Smooth muscle cell (in vitro differentiated cells): ENCODE measurements around the gene BICC1. TPM values are rescaled to one million over a fixed set of nuclear protein-coding genes. Genes with fewer than 3 reads are reported as not detected.

Source experiments
- DNase-seq: peaks from one replicate; lab custom pipeline; 2025; ENCODE audit not compliant: unreplicated experiment; lab: John Stamatoyannopoulos, UW
- H2AFZ ChIP-seq: fragments of 200-600 bp; sonication (generic); 2 replicates; pipeline ENCODE4 v1.6.0; 2016; ENCODE audit warnings: antibody characterized with exemption, low read depth, mild to moderate bottlenecking
- H3F3A ChIP-seq: fragments of 200-600 bp; sonication (generic); 2 replicates; pipeline ENCODE4 v1.6.0; 2017; ENCODE audit warnings: antibody characterized with exemption, low read depth
- H3K27ac ChIP-seq: fragments of 200-600 bp; sonication (generic); 2 replicates; pipeline ENCODE4 v1.5.1; 2016; ENCODE audit warnings: low read depth, mild to moderate bottlenecking
- H3K27me3 ChIP-seq: fragments of 200-600 bp; sonication (generic); 2 replicates; pipeline ENCODE4 v1.6.1; 2016; ENCODE audit warnings: low read depth, mild to moderate bottlenecking
- H3K36me3 ChIP-seq: fragments of 200-600 bp; sonication (generic); 2 replicates; pipeline ENCODE4 v1.5.1; 2016; ENCODE audit warnings: low read depth
- H3K4me1 ChIP-seq: fragments of 200-600 bp; sonication (generic); 2 replicates; pipeline ENCODE4 v1.5.1; 2016; ENCODE audit warnings: low read depth
- H3K4me2 ChIP-seq: fragments of 200-600 bp; sonication (generic); 2 replicates; pipeline ENCODE4 v1.6.0; 2016; ENCODE audit warnings: mild to moderate bottlenecking
- H3K4me3 ChIP-seq: fragments of 200-600 bp; sonication (generic); 2 replicates; pipeline ENCODE4 v1.5.1; 2016; ENCODE audit warnings: mild to moderate bottlenecking
- H3K79me2 ChIP-seq: fragments of 200-600 bp; sonication (generic); 2 replicates; pipeline ENCODE4 v1.6.0; 2016; ENCODE audit warnings: low read depth, mild to moderate bottlenecking
- H3K9ac ChIP-seq: fragments of 200-600 bp; sonication (generic); 2 replicates; pipeline ENCODE4 v1.6.0; 2016; ENCODE audit warnings: low read depth
- H3K9me3 ChIP-seq: fragments of 200-600 bp; sonication (generic); replicated peaks from 2 replicates; pipeline ENCODE4 v1.5.1; 2016; ENCODE audit warnings: low read depth
- H4K20me1 ChIP-seq: fragments of 200-600 bp; sonication (generic); 2 replicates; pipeline ENCODE4 v1.6.0; 2016; ENCODE audit warnings: low read depth
- WGBS: methylation state at CpG from one replicate; pipeline ENCODE4 v1.1.7; 2016; ENCODE audit warnings: low lambda C conversion rate; 5-methylcytosine and 5-hydroxymethylcytosine counted together
- polyA plus RNA-seq: library from polyadenylated mRNA; unstranded; fragments of >200 nt; fragmentation: Nextera tagmentation; extraction: Ambion mirVana; gene quantifications from 2 replicates; pipeline ENCODE4 v1.2.1, GENCODE V29; 2016
- total RNA-seq: library from RNA; depleted of rRNA; stranded (reverse); fragments of >200 nt; gene quantifications from 2 replicates; pipeline ENCODE4 v1.2.3, GENCODE V29; 2014
- TF ChIP-seq, protein P1 (sequence below): fragments of 200-600 bp; sonication (generic); IDR thresholded peaks from 2 replicates; pipeline ENCODE4 v1.5.1; 2017; ENCODE audit warnings: borderline replicate concordance, mild to moderate bottlenecking, antibody characterized with exemption; ENCODE audit not compliant: insufficient read depth, poor library complexity, severe bottlenecking

Gene BICC1
- total and polyA plus RNA-seq, 2 experiments from 2014 or later, result 7.9 to 23.0 TPM

DNA sequence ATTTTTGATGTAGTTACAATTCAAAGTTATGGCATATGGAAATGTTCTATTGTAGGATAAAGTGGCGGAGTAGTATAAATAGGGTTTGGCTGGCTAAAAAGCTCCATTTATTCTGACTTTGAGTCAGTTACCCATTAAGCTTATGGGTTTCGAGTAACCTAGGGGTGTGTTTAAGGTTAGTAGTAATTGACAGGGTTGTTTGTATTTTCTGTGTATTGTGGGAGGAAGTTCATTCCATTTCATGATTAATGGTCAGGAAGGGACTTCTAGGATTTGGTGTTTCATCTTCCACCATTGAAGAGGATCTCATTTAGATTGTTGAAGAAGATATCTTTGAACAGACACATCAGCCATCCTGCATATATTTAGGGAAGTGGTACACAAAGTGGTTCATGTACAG lies 75.0 kb downstream of the BICC1 start:
- no peak overlapping the region for H3K4me3 ChIP-seq
- H3K4me2 ChIP-seq, result no peak overlapping the region
- WGBS, result 82% methylated on average over 2 of the region's 2 CpGs
- peaks cover 26% of the 10 kb centered on the region for H3K79me2 ChIP-seq
- H3F3A ChIP-seq, result no peaks in the 10 kb centered on the region
- no peaks in the 10 kb centered on the region for H3K36me3 ChIP-seq
- H3K4me1 ChIP-seq, result no peaks in the 10 kb centered on the region
- TF ChIP-seq, protein P1, sequence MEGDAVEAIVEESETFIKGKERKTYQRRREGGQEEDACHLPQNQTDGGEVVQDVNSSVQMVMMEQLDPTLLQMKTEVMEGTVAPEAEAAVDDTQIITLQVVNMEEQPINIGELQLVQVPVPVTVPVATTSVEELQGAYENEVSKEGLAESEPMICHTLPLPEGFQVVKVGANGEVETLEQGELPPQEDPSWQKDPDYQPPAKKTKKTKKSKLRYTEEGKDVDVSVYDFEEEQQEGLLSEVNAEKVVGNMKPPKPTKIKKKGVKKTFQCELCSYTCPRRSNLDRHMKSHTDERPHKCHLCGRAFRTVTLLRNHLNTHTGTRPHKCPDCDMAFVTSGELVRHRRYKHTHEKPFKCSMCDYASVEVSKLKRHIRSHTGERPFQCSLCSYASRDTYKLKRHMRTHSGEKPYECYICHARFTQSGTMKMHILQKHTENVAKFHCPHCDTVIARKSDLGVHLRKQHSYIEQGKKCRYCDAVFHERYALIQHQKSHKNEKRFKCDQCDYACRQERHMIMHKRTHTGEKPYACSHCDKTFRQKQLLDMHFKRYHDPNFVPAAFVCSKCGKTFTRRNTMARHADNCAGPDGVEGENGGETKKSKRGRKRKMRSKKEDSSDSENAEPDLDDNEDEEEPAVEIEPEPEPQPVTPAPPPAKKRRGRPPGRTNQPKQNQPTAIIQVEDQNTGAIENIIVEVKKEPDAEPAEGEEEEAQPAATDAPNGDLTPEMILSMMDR, result no peak
- H3K27ac ChIP-seq, result no peak overlapping the region
- H3K9ac ChIP-seq, result no peak overlapping the region
- no peak overlapping the region for H2AFZ ChIP-seq
- DNase-seq, result no peak
- no peaks in the 10 kb centered on the region for H3K9me3 ChIP-seq
- H3K27me3 ChIP-seq, result no peaks in the 10 kb centered on the region
- no peaks in the 10 kb centered on the region for H4K20me1 ChIP-seq

DNA sequence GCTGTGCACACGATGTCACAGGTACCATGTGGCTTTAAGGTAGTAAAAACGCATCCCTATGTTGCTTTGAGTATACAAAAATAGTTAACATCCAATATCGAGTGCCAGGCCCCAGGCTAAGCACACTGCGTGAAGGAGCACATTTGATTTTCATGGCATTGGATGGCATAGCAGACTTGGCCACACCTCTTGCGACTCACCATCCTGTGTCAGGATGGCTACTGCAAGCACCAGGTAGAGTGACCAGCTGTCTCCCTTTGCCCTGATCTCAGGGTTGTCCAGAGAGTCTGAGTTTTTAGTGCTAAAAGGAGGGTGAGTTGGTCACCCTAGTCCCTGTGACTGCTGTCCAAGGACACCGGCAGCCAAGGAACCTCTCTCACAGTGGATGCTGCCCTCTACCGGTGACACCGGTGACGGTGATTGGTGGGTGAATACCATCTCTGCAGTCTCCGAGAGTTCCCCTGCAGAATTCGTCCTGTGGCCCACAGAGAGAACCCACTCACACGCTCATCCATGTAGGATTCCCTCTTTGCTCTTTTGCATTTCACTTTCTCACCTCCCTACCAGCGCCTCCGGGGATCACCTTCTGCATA lies 76.1 kb downstream of the BICC1 start:
- no peaks in the 10 kb centered on the region for H3K9me3 ChIP-seq
- no peak overlapping the region for H3K4me2 ChIP-seq
- H3K27ac ChIP-seq, result no peak overlapping the region
- WGBS, result 89% methylated on average over 14 of the region's 14 CpGs
- no peaks in the 10 kb centered on the region for H3K4me1 ChIP-seq
- no peaks in the 10 kb centered on the region for H3F3A ChIP-seq
- TF ChIP-seq, protein P1, result no peak
- no peak for DNase-seq
- H4K20me1 ChIP-seq, result no peaks in the 10 kb centered on the region
- H3K79me2 ChIP-seq, result peaks cover 18% of the 10 kb centered on the region
- no peaks in the 10 kb centered on the region for H3K36me3 ChIP-seq
- H2AFZ ChIP-seq, result no peak overlapping the region
- H3K27me3 ChIP-seq, result no peaks in the 10 kb centered on the region
- no peak overlapping the region for H3K4me3 ChIP-seq
- no peak overlapping the region for H3K9ac ChIP-seq

DNA sequence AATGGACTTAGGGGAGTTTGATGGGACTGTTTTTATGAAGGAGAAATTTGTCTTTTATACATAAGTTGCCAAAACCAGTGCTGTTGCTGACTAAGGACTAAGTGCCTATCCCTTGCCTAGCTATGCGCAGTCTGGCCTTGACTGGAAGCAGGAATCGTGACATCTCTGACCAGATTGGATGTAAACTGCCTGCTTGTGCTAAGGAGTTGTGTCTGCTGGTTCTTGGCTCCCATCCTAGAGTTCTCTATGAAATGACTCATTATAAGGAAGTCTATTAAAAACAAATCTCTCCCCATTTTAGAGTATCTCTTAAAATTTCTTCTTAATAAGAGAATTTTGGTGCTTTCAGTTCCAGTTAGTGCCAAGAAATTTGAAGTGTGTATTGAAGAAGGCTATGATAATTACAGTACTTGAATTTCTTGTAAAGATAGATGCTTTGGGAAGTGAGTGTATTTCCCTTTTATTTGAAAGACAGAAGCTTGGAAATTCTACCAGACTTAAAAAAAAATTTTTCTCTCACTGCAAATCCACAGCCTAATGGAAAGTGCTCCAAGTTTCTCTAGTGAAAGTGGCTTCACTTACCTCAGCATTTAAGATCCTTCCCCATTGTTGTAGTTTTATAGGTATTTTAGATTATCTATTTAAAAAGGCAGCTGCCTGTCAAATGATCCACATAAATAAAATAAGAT lies 77.6 kb downstream of the BICC1 start:
- no peak for DNase-seq
- Histone ChIP-seq H4K20me1 (no peaks in the 10 kb centered on the region), H3K4me2 (peak overlapping the region; percentile 56), H3K36me3 (no peaks in the 10 kb centered on the region), H3K4me1 (no peaks in the 10 kb centered on the region), H3K9ac (no peak overlapping the region), H3F3A (no peaks in the 10 kb centered on the region), H3K27me3 (no peaks in the 10 kb centered on the region), H2AFZ (no peak overlapping the region), H3K27ac (peak overlapping the region; percentile 69), H3K9me3 (no peaks in the 10 kb centered on the region), H3K4me3 (no peak overlapping the region), H3K79me2 (peaks cover 17% of the 10 kb centered on the region)
- WGBS, result 30% methylated on average over 2 of the region's 2 CpGs
- TF ChIP-seq, protein P1, result no peak
